K562 (cell line): ENCODE data around the gene PRUNE1. TPM values are rescaled to one million over a fixed set of nuclear protein-coding genes. Genes with fewer than 3 reads are reported as not detected.

ENCODE experiments used
- ATF6 ChIP-seq: sonication (generic); formaldehyde crosslinking; IDR thresholded peaks from 2 replicates; pipeline ENCODE4 v1.4.0; 2020; ENCODE audit warnings: mild to moderate bottlenecking, missing genetic modification reagents
- CREBBP ChIP-seq: IDR thresholded peaks from one replicate; pipeline ENCODE4 v1.6.1; 2012; ENCODE audit warnings: low read depth, mild to moderate bottlenecking, control low read depth, inconsistent platforms, low read length
- EHMT2 ChIP-seq: fragments of 450-650 bp; IDR thresholded peaks from 2 replicates; pipeline ENCODE4 v1.6.1; 2018; ENCODE audit warnings: antibody characterized with exemption
- GABPA ChIP-seq: fragments of 200-800 bp; sonication (Bioruptor generic); conservative IDR thresholded peaks from 2 replicates; pipeline ENCODE4 v1.6.1; 2016; ENCODE audit warnings: low read depth, missing genetic modification characterization, missing compliant biosample characterization
- GTF2E2 ChIP-seq: fragments of 200-800 bp; sonication (Bioruptor generic); IDR thresholded peaks from 2 replicates; pipeline ENCODE4 v1.6.1; 2016; ENCODE audit warnings: missing genetic modification characterization, missing compliant biosample characterization
- HCFC1 ChIP-seq: IDR thresholded peaks from 2 replicates; pipeline ENCODE4 v1.6.1; 2012; ENCODE audit warnings: low read depth, low read length, improper control_type of control experiment
- KHSRP ChIP-seq: fragments of 450-650 bp; IDR thresholded peaks from 2 replicates; pipeline ENCODE4 v1.6.1; 2017
- MLX ChIP-seq, 2 experiments: fragments of 450-650 bp in 1 of 2; sonication (generic) in 1 of 2; formaldehyde crosslinking; conservative IDR thresholded peaks; 2 replicates each; pipeline versions ENCODE4 v1.4.0 to v1.8.1; 2020 to 2022; ENCODE audit warnings: mild to moderate bottlenecking in 1 of 2, missing genetic modification reagents in 1 of 2
- NEUROD1 ChIP-seq: fragments of 150-350 bp; IDR thresholded peaks from 2 replicates; pipeline ENCODE4 v1.6.1; 2014; ENCODE audit warnings: borderline replicate concordance, low read length, low read depth; ENCODE audit not compliant: partially characterized antibody
- PRDM10 ChIP-seq: fragments of 450-650 bp; IDR thresholded peaks from 2 replicates; pipeline ENCODE4 v1.6.1; 2018; ENCODE audit not compliant: partially characterized antibody
- RBFOX2 ChIP-seq: fragments of 200-400 bp; formaldehyde crosslinking; IDR thresholded peaks from 2 replicates; pipeline ENCODE4 v1.6.1; 2017; ENCODE audit warnings: low read depth, mild to moderate bottlenecking, low read length, moderate library complexity
- RBM34 ChIP-seq: fragments of 200-400 bp; formaldehyde crosslinking; IDR thresholded peaks from 2 replicates; pipeline ENCODE4 v1.6.1; 2018; ENCODE audit warnings: low read length, borderline replicate concordance; ENCODE audit not compliant: insufficient read depth
- RBM39 ChIP-seq: fragments of 200-400 bp; formaldehyde crosslinking; optimal IDR thresholded peaks from 2 replicates; pipeline ENCODE3; 2018; ENCODE audit warnings: low read depth, low read length
- SETDB1 ChIP-seq: IDR thresholded peaks from one replicate; pipeline ENCODE4 v1.6.1; 2012; ENCODE audit warnings: low read length, control low read depth, inconsistent platforms
- SMARCC2 ChIP-seq: fragments of 450-650 bp; IDR thresholded peaks from 2 replicates; pipeline ENCODE4 v1.6.1; 2017; ENCODE audit warnings: antibody characterized with exemption, moderate library complexity, mild to moderate bottlenecking, low read depth
- SMARCE1 ChIP-seq: fragments of 450-650 bp; IDR thresholded peaks from 2 replicates; pipeline ENCODE4 v1.7.1; 2016; ENCODE audit warnings: mild to moderate bottlenecking
- TRIM28 ChIP-seq: fragments of 450-650 bp; IDR thresholded peaks from 2 replicates; pipeline ENCODE4 v1.6.1; 2017
- ZBTB26 ChIP-seq: fragments of 450-650 bp; formaldehyde crosslinking; IDR thresholded peaks from 2 replicates; pipeline ENCODE4 v1.4.0; 2022; ENCODE audit warnings: missing genetic modification characterization
- ZNF121 ChIP-seq: sonication (generic); formaldehyde crosslinking; conservative IDR thresholded peaks from 2 replicates; pipeline ENCODE4 v1.8.0; 2022; ENCODE audit warnings: missing genetic modification reagents
- ZNF395 ChIP-seq: fragments of 200-800 bp; sonication (Bioruptor generic); IDR thresholded peaks from 2 replicates; pipeline ENCODE4 v1.6.1; 2017; ENCODE audit warnings: missing genetic modification characterization, missing compliant biosample characterization
- ZSCAN32 ChIP-seq: fragments of 450-650 bp; formaldehyde crosslinking; IDR thresholded peaks from 2 replicates; pipeline ENCODE4 v1.4.0; 2020; ENCODE audit warnings: mild to moderate bottlenecking, moderate library complexity
- polyA plus RNA-seq, 8 experiments: library from polyadenylated mRNA; depleted of rRNA in 4 of 8; stranded (reverse) in 5 of 8; unstranded in 3 of 8; fragments of >200 nt; fragmentation: Nextera tagmentation in 2 of 8; fragmentation: Illumina TruSeq in 1 of 8; extraction: Ambion mirVana in 2 of 8; extraction: Trizol in 1 of 8; gene quantifications; 2 replicates each; pipeline versions ENCODE4 v1.2.1 to v1.2.3, GENCODE V29; 2011 to 2014; ENCODE audit warnings: inconsistent platforms in 1 of 8, missing spikeins in 1 of 8
- total RNA-seq, 7 experiments: library from RNA; depleted of rRNA in 6 of 7; stranded (reverse); fragments of >200 nt in 6 of 7; fragmentation: Illumina TruSeq in 2 of 7; extraction: Trizol in 2 of 7; gene quantifications; 2 replicates each; pipeline versions ENCODE4 v1.2.1 to v1.2.3, GENCODE V29; 2011 to 2021; ENCODE audit warnings: low replicate concordance in 1 of 7

The PRUNE1 gene
- total and polyA plus RNA-seq, 9 of the 15 experiments (the other 6 are each of a cell fraction or from before 2014, with no cell fraction given): 16.7 to 48.3 (median 26.2) TPM

- TF ChIP-seq SMARCC2 (no peak), RBM34 (no peak), MLX (CRISPR knock-in tag; conservative IDR thresholded peaks at IDR 0.05) (no peak), GABPA (tag) (peak; percentile 67), ATF6 (CRISPR knock-in tag) (no peak), PRDM10 (peak; percentile 97), HCFC1 (no peak), SETDB1 (no peak), CREBBP (no peak), RBM39 (no peak), EHMT2 (no peak), KHSRP (no peak), TRIM28 (no peak), GTF2E2 (tag) (no peak), SMARCE1 (peak; percentile 80; the same call in 1 of the 2 replicates), ZNF395 (no peak), ZBTB26 (CRISPR knock-in tag) (no peak), RBFOX2 (no peak), ZSCAN32 (CRISPR knock-in tag) (no peak), NEUROD1 (peak; percentile 29), ZNF121 (CRISPR knock-in tag) (no peak)
Observed at GRCh38 chr1:151001602-151002001, 6.6 kb upstream of the PRUNE1 start (continued).
